ENCODE data around the gene TMEM61.
A peak's percentile ranks its signal among the peaks of the same experiment; 100 is the strongest.
"Not testable (repeated sequence)": the region's sequence is repeated elsewhere in the genome, so short reads cannot be mapped to it uniquely, and the experiment has no call there.

TMEM61 gene

DNA sequence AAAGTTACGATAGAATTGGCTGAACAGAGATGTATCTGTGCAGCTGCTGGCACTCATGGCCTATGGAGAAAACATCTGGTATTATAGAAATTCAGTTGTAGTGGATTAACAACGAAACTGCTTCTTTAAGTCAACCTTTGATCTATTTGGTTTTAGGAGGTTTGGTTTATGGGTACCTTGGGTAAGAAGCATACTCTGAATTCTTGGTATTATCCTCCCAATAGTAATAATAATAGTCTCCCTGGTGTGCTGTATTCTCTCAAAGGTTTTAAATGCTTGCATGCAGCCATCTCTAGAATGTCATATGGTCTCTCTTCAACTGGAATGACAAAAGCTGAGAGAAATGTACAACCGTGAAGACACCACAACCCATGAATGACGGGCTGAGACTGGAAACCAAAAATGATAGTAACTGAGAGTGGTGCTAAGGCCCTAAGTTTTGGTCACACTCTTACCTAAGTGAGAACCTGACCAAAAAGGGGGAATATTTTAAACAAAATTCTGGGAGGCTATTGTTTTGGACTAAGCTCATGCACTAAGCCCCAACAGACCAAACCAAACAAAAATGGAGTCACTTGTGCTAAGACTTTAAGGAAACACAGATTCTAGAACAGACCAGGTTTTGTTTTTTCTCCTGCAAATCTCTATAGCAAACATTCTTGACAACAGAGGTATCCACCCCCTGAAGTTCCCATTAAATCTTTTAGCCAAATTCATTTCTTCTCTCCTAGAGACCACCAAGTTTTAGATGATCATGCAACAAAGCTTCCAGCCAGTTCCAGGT, 17.6 kb upstream of the TMEM61 start:
- no peak for DNase-seq

- not testable (repeated sequence) for DNase-seq
Measured at GRCh38 chr1:54963829-54964228, 16.6 kb upstream of the TMEM61 start.

DNA sequence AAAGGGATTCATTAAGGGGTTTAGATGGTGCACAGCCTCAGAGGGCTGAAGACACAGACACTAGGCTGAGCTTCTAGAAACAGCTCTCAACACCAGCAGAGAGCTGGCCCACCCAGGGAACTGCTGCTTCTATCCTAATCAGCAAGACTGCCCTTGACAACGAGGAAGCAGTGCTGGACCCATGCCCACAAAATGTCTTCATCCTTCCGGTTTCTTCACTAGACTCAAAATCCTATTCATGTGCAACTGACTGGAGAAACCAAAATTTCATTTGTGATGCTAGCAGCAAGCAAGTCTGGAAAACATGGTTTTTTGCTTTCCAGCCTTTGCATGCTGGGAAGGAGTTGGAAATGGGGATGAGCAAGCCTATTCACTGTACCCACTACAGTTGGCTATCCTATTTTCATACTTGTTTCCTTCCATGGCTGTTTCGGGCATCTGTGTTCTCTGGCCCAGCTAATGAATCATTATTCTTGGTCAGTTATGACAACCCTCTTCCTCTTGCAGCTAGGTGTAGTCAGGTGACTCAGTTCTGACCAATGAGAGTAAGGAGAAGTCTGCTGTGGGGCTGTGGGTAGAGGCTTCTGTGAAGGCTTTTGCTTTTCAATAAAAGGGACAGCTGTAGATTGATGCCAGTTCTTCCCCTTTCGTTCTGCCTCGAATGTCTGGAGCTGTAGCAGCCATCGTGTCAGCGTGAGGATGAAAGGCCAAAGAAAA, 14.6 kb upstream of the TMEM61 start:
- no peak for DNase-seq

- DNase-seq = no peak
Measured at GRCh38 chr1:54967372-54967771, 13.1 kb upstream of the TMEM61 start.

DNA sequence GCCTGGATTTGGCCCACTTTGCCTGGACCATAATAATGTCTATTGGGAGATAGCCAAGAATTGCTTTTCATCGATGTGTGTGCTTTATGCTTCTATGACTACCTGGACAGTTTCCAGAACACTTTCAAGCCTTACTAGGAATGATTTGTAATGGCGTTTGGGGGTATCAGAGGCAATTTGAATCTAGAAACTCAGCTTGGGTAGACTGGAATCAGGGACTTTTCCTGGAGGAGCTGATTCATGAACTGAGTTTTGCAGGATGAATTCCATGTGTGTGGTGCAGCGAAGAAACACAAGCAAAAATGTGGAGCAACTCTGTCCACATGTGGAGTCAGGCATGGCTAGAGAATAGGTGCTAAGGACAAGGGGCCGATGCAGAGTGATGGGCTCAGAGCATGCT, 11.9 kb upstream of the TMEM61 start:
- no peak for DNase-seq

DNA sequence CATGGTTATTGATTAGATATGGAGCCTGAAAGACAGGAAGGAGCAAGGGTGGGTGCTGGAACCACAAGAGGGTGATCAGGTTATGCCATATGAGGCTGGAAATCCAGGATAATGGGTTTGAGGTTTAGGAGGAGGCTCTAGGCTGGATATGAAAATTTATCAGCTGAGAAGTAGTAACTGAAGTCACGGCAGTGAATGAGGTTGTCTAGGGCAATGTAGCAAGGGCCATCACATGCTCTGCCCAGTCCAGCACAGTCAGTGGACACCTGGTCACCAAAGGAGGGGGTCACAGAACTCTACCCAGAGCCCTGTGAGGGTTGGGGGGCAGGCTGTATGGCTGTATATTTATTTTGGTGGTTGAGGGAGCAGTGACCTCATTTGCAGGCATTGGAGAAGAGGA, 10.5 kb upstream of the TMEM61 start:
- DNase-seq = no peak

GRCh38 chr1:54970901-54971300, 9.5 kb upstream of the TMEM61 start:
- DNase-seq = no peak

- no peak for DNase-seq
Measured at GRCh38 chr1:54971317-54971791, 9.1 kb upstream of the TMEM61 start.

GRCh38 chr1:54972436-54972835, 8.0 kb upstream of the TMEM61 start:
- no peak for DNase-seq

GRCh38 chr1:54973205-54973921, 7.1 kb upstream of the TMEM61 start:
- no peak for DNase-seq

DNA sequence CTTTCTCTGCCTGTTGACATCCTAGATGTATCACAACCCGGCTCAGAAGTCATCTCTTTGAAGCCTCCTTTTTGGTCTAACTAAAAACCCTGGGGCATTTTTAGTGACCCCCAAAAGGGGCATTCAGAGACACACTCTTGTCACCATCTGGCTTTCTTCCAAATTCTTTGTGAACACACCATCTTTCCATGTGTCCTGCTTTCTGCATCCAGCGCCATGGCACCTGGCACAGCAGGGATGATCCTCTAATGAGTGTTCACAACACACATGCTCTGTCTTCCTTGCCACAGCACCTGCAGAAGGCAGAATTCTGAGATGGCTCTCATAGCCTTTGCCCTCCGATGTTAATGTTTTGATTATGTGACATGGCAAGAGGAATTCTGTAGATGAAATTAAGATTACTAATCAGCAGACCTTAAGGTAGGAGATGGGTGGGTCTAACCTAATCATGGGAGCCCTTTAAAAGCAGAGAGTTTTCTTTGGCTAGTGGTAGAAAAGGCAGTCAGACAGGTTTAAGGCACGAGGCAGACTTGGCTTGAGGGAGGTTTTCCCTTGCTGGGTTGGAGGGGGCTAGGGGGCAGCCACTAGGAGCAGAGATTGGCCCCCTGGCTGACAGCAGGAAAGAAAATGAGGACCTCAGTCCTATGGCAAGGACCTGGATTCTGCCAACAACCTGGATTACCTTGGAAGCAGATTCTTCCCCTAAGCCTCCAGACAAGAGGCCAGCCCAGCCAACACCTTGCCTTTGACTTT, 4.9 kb upstream of the TMEM61 start:
- DNase-seq = no peak

GRCh38 chr1:54976747-54977146, 3.7 kb upstream of the TMEM61 start:
- DNase-seq = no peak

- DNase-seq = no peak
Measured at GRCh38 chr1:54977533-54978297, 2.7 kb upstream of the TMEM61 start.

DNA sequence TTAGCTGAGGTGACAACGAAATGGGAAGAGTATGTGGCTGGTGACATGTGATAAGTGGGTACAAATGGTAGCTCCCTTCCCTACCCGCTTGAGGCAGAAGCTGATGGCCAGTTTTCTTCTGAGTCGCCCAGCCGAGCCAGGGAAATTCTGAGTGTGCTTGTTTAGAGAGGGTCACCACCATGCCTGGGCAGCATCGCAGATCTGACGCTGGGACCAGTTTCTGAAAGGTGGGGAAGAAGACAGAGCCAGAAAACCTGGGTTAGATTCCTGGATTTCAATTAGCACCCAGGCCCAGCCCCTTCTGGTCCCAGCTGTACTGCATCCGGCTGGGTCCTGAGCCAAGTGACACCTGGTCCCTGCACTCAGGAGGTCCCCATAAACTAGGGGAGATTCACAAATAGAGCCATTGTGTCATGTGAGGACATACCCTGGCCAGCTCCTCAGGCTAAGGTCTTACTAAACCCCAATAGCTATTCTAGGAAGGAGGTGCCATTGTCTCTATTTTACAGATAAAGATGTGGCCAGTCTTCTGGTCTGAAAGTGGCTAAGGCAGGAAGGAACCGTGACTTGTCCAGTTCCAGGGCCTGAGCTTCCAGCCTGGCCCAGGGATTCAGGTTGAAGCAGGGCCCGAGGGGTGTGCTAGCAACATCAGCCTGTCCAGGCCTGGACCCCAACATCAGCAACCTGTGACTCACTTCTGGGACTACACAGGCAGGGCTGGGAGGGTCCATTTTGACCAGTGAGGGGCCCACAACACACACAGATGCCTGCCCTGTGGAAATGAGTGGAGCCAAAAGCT, 1.7 kb upstream of the TMEM61 start:
- no peak for DNase-seq

- no peak for DNase-seq
Measured at GRCh38 chr1:54979327-54979891, 1.0 kb upstream of the TMEM61 start.

GRCh38 chr1:54980046-54980527, 341 bp upstream of the TMEM61 start:
- DNase-seq = no peak

DNA sequence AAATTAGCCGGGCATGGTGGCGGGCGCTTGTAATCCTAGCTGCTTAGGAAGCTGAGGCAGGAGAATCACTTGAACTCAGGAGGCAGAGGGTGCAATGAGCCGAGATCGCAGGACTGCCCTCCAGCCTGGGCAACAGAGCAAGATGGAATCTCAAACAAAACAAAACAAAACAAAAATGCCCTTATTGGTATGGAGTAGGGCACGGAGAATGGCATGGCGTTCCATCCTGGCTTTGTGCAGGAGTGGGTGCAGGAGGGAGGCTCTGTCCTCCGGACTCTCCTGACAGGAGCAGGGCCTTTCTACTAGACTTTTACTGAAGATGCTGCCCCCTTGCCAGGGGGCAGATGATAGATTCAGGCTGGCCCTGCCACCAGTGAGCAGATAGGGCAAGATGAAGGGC, 1.0 kb downstream of the TMEM61 start:
- DNase-seq = no peak

- peak; percentile 89 for DNase-seq
Measured at GRCh38 chr1:54982739-54983138, 2.3 kb downstream of the TMEM61 start.

GRCh38 chr1:54984131-54984842, 3.9 kb downstream of the TMEM61 start:
- no peak for DNase-seq

- no peak for DNase-seq
Measured at GRCh38 chr1:54985556-54985955, 5.1 kb downstream of the TMEM61 start.
